Activated T-cell treated with anti-CD3 and anti-CD28 coated beads for 1 hour (primary cell): ENCODE results near the gene MRPL43.

Experiments
- DNase-seq: peaks from one replicate; pipeline ENCODE4 v3.0.0-alpha.2; 2020; ENCODE audit warnings: low read depth

Gene MRPL43

DNA sequence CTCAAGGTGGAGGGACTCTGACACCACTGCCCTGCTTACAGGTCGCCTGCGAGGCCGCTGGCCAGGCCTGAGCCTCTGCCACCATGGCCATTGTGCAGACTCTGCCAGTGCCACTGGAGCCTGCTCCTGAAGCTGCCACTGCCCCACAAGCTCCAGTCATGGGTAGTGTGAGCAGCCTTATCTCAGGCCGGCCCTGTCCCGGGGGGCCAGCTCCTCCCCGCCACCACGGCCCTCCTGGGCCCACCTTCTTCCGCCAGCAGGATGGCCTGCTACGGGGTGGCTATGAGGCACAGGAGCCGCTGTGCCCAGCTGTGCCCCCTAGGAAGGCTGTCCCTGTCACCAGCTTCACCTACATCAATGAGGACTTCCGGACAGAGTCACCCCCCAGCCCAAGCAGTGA lies 15.2 kb upstream of the MRPL43 start:
- no peak for DNase-seq

DNA sequence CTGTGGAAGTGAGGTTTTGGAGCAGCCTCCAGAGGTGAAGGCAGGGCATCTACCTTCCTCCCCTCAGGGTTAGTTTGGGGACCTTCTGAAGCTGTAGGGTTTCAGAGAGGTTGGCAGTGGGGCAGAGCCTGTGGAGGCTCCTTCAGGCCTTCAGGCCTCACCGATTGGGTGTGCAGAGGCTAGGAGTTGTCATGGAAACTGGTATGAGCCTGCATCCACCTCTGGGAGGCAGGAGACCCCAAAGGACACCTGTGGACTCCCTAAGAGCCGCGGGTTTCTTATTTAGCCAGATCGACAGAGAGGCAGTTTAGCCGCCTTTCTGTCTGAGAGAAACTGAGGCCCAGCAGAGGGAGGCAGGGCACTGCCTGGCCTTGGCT lies 14.3 kb upstream of the MRPL43 start:
- DNase-seq, result no peak

- DNase-seq, result no peak
Measured at GRCh38 chr10:101000915-101001658, 13.8 kb upstream of the MRPL43 start.

DNA sequence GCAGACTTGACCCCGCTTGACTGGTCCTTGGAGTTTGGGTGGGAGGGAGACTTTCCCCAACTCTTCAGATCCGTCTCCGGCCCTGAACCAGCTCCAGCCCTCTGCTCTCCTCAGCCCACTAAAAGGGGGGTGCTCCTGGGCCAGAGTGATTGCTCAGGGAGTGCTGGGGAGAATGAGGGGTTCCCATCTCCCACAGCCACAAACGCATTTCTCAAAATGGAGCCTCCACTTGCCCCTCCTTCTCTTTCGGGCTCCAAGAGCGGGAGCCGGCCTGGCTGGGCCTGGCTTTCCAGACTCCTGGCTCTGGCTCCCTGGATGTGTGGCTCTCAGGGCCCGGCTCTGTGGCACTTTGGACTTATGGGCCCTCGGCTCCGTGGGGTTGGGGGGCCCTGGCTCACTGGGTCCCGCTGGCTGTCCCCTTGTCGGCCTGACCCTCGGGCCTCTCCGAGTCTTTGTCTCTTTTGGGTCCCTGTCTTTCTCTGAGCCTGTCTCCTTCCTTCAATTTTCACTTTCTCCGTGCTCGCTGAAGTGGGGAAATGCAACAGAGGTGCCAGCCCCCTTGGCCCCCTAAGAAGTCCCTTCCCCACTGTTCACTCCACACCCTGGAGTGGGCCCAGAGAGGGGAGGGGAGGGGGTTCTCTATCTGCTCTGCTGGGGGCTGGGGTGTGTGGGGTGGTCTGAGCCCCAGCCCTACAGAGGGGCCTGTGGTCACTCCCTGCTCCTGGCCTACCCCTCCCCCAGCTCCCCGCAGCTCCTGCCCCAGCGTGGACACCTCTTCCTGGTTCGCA lies 13.0 kb upstream of the MRPL43 start:
- DNase-seq, result no peak

- no peak for DNase-seq
Measured at GRCh38 chr10:100999742-101000126, 12.4 kb upstream of the MRPL43 start, which contains the start of gene LZTS2. TSS of gene LZTS2 (plus strand) at chr10:100999808. CDS start at chr10:101002539, 2,731 bp downstream.

GRCh38 chr10:100998991-100999741 lies 11.9 kb upstream of the MRPL43 start:
- DNase-seq, result peak; percentile 72

- peak; percentile 64 for DNase-seq
Measured at GRCh38 chr10:100998183-100998990, 11.1 kb upstream of the MRPL43 start.

DNA sequence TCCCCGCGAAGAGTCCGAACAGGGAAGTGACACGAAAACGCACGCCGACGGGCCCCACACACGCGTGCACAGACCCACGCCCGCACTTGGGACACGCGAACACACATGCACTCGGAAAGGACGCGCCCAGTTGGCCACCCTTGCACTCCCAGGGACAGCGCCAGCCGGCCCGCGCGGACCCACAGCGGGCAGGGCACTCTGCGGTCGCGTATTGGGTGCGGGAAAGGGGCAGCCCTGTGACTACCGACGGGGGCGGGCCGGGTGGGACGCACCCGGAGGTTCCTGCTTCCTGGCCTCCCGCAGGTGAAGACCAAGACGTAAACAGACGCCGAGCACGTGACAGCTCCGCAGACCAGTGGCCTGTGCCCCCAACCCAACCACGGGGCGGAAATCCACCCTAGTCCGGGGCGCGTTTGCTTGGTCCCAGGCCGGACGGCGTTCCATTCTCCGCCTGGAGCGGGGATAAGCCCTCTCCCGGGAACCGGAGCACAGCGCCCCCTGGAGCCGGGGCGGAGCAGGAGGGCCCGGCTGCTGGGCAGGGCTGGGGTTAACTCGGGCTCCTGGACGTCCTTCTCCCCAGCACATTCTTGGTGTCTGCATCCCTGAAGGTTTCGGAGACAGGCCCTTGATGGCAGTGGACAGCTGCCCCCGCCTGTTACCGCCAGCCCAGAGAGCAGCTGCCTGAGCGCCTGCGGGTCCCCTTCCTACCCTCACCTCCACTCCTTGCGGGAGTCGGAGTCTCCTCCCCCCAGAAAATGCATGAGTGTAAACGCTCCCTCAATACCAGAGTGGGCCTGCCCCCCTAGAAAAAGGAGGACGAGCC lies 10.3 kb upstream of the MRPL43 start:
- peak; percentile 65 for DNase-seq

- no peak for DNase-seq
Measured at GRCh38 chr10:100996678-100997359, 9.5 kb upstream of the MRPL43 start.

GRCh38 chr10:100995181-100995580 lies 7.9 kb upstream of the MRPL43 start:
- DNase-seq, result no peak

DNA sequence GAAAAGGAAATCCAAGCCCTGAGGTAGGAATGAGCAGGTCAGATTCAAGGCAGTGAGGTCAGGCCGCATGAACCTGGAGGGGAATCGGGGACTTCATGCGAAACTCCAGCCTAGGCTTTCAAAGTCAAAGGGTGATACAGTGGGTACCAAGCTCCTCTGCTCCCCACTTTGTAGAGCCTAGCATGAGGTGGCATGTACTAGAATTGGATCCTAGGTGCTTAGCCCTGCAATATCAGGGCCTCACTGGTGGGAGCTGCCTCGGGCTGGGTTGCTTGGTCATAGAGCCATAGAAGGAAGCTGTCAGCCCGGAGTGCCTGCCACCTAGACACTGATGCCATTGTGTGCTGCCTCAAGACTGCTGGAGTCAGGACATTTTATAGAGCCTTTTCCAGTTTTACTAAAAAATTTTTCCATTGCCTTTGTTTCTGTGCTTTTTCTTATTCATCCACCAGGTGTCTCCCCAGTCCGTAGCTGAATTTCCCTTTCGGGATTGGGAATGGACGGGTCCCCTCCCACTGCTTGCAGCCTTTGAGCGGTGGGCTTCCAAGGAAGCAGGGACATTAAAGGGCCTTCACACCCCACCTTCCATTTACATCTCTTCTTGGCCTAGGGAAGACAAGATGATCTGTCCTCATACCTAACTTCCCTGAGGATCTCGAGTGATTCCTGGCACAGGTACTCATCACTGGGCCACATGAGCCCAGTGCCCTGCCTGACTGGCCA lies 6.8 kb upstream of the MRPL43 start:
- DNase-seq, result no peak

- no peak for DNase-seq
Measured at GRCh38 chr10:100989088-100989487, 1.8 kb upstream of the MRPL43 start.

DNA sequence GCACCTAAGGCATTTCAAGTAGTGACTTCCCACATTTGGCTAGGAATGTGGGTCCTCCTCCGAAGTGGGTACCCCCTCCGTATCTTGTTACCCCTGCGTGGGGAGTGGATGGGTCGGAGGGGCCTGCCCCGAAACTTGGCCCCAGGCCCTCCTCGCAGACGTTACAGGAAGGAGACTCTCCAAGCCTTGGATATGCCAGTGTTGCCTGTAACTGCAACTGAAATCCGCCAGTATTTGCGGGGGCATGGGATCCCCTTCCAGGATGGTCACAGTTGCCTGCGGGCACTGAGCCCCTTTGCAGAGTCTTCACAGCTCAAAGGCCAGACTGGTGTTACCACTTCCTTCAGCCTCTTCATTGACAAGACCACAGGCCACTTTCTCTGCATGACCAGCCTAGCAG lies 869 bp upstream of the MRPL43 start:
- no peak for DNase-seq

DNA sequence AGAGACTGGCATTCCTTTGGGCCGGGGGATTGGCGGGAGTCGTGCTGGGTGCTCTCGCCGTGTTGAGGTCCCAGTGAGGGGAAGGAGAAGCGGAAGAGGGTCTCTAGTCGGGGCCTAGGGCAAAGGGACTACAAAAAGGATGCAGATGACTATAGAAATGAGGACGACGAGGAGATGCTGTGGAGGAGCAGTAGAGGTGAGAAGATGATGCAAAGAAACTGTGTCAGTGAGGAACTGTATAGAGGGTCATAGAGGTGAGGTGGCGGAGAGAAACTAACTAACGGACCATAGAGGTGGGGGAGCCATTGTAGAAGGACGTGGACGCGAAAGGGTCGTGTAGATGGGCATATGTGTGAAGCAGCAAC lies 370 bp upstream of the MRPL43 start:
- no peak for DNase-seq

DNA sequence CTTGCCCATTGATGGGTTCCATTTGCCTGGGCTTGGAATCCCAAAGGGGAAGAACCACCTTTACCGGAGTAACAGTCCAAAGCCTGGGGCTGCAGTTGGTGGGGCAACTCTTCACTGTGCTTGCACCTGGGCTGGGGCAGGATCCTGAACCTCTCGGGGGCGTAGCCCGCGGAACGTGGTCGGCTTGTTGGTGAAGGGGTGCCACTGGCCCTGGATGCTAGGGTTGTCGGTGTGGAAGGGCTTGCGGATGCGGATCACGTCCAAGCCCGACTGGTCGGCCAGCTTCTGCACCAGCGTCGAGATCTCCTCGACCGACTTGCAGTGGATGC lies 710 bp downstream of the MRPL43 start:
- DNase-seq, result no peak

- no peak for DNase-seq
Measured at GRCh38 chr10:100985336-100985735, 2.0 kb downstream of the MRPL43 start.

- DNase-seq, result no peak
Measured at GRCh38 chr10:100984672-100985177, 2.6 kb downstream of the MRPL43 start.

GRCh38 chr10:100983868-100984671 lies 3.2 kb downstream of the MRPL43 start:
- DNase-seq, result no peak
